Spinal cord (tissue), 10 donors: Measurements from ENCODE around the gene TMEM258. TPM values are rescaled to one million over a fixed set of nuclear protein-coding genes. Genes with fewer than 3 reads are reported as not detected.

Experiments
- DNase-seq, 6 donors: peaks; one replicate each; pipeline versions ENCODE4 v3.0.0 to v3.0.0-alpha.2; 2013 to 2015; ENCODE audit warnings: low spot score in 6 of 6, low read depth in 4 of 6
- H3K27ac ChIP-seq: one replicate; pipeline ENCODE4 v1.5.1; 2013; ENCODE audit warnings: low read depth, low read length, control low read depth
- H3K27me3 ChIP-seq: one replicate; pipeline ENCODE4 v1.6.1; 2013; ENCODE audit warnings: low read length; ENCODE audit not compliant: control insufficient read depth, insufficient read depth
- H3K36me3 ChIP-seq: one replicate; pipeline ENCODE4 v1.6.1; 2013; ENCODE audit warnings: low read length; ENCODE audit not compliant: control insufficient read depth, insufficient read depth
- H3K4me1 ChIP-seq: one replicate; pipeline ENCODE4 v1.6.1; 2013; ENCODE audit warnings: low read length; ENCODE audit not compliant: control insufficient read depth, insufficient read depth
- H3K4me3 ChIP-seq: one replicate; pipeline ENCODE4 v1.5.1; 2013; ENCODE audit warnings: low read depth, low read length, control low read depth
- H3K9me3 ChIP-seq: one replicate; pipeline ENCODE4 v1.6.1; 2013; ENCODE audit warnings: low read length; ENCODE audit not compliant: control insufficient read depth, insufficient read depth
- WGBS: methylation state at CpG from one replicate; pipeline ENCODE4 v1.1.5; 2013; ENCODE audit warnings: missing lambda C conversion rate; ENCODE audit not compliant: insufficient coverage; 5-methylcytosine and 5-hydroxymethylcytosine counted together
- polyA plus RNA-seq, 2 donors: library from polyadenylated mRNA; unstranded; fragments of 120-200 nt; gene quantifications; one replicate each; pipeline ENCODE4 v1.2.1, GENCODE V29; 2013; ENCODE audit not compliant: insufficient read length in 2 of 2
- total RNA-seq, 2 donors: library from RNA; depleted of rRNA in 1 of 2; stranded (reverse); fragments of 120-200 nt in 1 of 2; fragments of >200 nt in 1 of 2; gene quantifications; one replicate each; pipeline versions ENCODE4 v1.2.3 to v1.2.4, GENCODE V29; 2013 to 2014
- donor health status: healthy.

The TMEM258 gene
- total and polyA plus RNA-seq, 4 donors, result 102 to 181 (median 157) TPM

DNA sequence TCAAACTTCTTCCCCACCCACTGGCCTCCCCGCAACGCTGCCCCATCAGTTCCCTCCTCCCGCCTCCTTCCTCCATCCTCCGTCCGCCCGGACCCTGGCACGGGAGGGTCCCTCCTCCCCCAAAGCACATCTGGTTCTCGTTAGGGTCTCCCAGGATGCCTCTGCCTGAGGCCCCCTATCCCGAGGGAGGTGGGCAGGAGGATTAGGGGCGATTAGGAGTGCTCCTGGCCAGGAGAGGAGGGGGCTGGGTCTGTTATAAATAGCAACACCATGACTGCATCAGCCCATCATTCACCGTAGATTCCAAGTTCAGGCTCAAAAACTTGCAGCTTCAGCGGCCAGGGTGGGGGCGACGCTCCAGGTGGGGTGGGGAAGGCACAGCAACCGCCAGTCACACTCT is 29.6 kb downstream of the TMEM258 start:
- H3K4me1 ChIP-seq, result peaks cover 33% of the 10 kb centered on the region
- no peak for DNase-seq
- H3K36me3 ChIP-seq, result peaks cover 18% of the 10 kb centered on the region
- H3K27me3 ChIP-seq, result no peaks in the 10 kb centered on the region
- no peak overlapping the region for H3K4me3 ChIP-seq
- H3K27ac ChIP-seq, result no peak overlapping the region
- WGBS, result 67% methylated on average over 5 of the region's 15 CpGs
- H3K9me3 ChIP-seq, result no peaks in the 10 kb centered on the region

DNA sequence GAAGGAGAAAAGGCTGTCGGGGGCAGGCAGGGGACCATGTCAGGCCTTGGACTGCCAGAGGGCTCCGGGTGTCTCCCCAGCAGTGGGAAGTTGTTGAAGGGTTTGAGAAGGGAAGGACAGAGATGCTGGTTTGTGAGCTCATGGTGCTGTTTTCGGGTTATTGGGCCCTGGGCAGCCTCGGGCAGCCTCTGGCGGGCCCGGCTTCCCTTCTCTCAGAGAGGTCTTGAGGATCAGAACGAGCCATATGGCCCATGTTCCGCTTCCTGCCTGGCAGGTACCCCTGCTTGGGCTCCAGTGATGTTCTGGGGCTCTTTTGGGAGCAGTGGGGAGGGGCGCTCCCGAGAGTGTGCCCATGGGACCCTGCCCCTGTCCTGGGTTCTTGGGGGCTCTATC is 30.2 kb downstream of the TMEM258 start:
- DNase-seq, result no peak
- 88% methylated on average over 8 of the region's 10 CpGs for WGBS
- Histone ChIP-seq H3K9me3 (no peaks in the 10 kb centered on the region), H3K4me1 (peaks cover 33% of the 10 kb centered on the region), H3K27me3 (no peaks in the 10 kb centered on the region), H3K4me3 (no peak overlapping the region), H3K36me3 (peaks cover 18% of the 10 kb centered on the region), H3K27ac (no peak overlapping the region)

DNA sequence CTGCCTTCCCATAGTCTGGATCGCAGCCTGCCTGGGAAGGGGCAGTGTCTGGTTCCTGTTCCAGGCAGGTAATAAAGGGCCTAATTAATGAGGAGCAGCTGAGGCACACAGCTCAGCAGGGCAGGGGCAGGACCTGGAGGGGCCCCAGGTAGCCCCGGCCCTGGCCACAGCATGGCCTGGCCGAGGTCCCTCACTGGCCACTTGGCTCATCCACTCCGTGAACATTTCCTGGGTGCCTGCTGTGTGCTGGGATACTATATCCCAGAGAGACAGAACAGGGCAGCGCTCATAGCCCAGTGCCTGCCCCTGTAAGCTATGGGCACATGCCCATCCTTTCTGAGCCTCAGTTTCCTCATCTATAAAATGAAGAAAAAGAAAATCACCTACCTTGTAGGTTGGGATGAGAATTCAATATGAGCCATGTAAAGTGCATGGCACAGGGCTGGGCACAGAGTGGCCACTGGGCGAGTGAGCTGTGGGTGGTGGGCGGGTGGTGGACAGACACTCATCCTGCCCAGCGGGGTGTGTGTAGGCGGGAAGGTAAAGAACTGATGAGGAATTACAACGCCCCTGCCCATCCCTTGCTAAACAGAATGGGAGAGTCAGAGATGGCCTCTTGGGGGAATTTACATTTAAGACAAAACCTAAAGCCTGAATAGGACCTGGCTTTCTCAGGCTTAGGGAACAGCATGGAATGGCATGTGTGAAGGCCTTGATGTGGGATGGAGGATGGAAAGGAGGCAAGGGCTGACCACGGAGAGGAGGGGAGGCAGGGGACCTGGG is 30.8 kb downstream of the TMEM258 start:
- Histone ChIP-seq H3K36me3 (peaks cover 18% of the 10 kb centered on the region), H3K9me3 (no peaks in the 10 kb centered on the region), H3K27ac (no peak overlapping the region), H3K4me1 (peaks cover 39% of the 10 kb centered on the region), H3K4me3 (no peak overlapping the region), H3K27me3 (no peaks in the 10 kb centered on the region)
- DNase-seq, result no peak
- 62% methylated on average over 8 of the region's 11 CpGs for WGBS

DNA sequence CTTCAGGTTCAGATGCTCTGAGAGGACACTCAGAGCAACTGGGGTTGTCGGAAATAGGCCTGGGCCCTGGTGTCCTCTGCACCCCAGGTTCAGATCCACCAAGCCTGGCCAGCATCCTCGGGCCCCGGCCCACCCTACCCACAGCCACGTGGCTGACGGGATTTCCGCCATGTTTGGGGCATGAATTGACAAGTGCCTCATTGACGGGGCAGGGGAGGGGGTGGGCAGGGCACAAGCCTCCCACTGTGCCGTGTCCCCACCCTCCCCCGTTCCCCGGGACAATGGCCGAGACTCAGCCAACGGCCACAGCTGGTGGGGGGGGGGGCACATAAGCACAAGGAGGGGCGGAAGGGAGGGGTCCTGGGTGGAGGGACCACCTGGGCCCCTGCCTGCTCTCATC is 31.5 kb downstream of the TMEM258 start:
- no peaks in the 10 kb centered on the region for H3K27me3 ChIP-seq
- H3K36me3 ChIP-seq, result peaks cover 12% of the 10 kb centered on the region
- DNase-seq, result peak in 2 of 6 donors; percentile 22 to 68
- H3K4me3 ChIP-seq, result no peak overlapping the region
- H3K27ac ChIP-seq, result no peak overlapping the region
- H3K9me3 ChIP-seq, result no peaks in the 10 kb centered on the region
- H3K4me1 ChIP-seq, result peaks cover 41% of the 10 kb centered on the region
- whole genome bisulfite sequencing, result 53% methylated on average over 5 of the region's 13 CpGs

DNA sequence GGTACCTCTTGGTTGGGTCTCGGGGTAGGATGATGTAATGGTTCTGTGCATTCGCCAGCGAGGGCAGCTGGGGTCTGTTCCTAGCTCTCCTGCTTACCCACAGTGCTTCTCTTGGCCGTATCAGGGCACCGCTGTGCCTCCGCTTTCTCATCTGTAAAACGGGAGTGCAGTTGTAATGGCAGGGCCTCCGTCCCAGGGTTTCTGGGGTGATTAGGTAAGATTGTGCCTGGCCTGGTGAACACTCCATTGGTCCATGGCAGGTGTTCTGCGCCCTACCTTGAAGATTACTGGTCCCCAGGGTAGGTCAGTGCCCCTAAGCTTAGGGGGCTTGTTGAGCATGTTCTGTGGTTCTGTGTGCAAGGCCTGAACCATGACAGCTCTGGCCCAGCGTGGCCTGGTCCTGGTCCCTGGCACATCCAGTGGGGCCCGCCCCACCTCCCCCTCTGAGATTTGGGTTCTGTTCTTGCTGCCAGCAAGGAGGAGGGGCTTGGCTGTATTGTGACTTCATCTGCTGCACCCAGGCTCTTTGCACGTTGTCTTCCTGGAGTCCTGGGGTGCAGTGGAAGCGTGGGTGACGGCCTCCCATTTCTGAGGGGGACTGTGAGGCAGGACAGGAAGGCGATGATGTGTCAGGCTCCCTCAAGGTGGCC is 35.1 kb downstream of the TMEM258 start:
- Histone ChIP-seq H3K9me3 (no peaks in the 10 kb centered on the region), H3K4me1 (peaks cover 55% of the 10 kb centered on the region), H3K27ac (no peak overlapping the region), H3K27me3 (peaks cover 11% of the 10 kb centered on the region), H3K4me3 (no peak overlapping the region), H3K36me3 (peaks cover 6% of the 10 kb centered on the region)
- DNase-seq, result no peak
- 85% methylated on average over 15 of the region's 15 CpGs for WGBS

DNA sequence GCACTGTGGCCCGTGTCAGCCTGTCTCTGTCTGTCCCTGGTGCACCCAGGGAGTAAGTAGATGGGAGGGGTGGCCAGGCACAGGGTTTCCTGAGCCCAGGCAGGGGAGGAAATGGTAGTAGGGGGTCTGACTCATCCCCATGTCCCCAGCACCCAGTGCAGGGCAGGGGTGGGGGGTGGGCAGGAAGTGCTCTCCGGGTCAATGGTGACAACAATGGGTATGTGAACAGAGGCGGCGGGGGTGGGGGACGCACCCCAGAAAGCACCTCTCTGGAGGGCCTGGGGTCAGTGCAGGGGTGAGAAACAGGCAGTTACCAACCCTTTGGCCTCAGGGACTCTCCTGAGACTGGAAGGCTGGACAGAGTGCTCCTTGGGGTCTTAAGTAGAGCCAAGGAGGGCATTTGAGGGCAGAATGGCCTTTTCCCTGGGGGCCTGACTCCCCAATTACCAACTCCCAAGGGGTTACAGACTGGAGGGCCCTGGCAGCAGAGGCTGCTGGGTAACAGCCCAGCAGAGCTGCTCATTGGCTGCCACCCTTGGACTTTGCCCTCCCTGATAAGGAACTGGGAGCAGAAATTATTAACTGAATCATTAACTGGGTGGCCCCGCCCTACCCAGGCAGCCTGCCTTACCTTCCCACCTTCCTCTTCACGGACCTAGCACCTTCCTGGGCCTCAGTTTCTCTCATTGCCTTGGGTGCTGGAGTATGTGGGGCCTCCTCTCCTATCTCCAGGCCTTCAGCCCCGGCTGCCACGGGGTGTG is 35.8 kb downstream of the TMEM258 start:
- Histone ChIP-seq H3K4me1 (peaks cover 52% of the 10 kb centered on the region), H3K36me3 (peaks cover 6% of the 10 kb centered on the region), H3K27ac (no peak overlapping the region), H3K27me3 (peaks cover 17% of the 10 kb centered on the region), H3K9me3 (no peaks in the 10 kb centered on the region), H3K4me3 (no peak overlapping the region)
- DNase-seq, result no peak
- WGBS, result 66% methylated on average over 6 of the region's 9 CpGs

DNA sequence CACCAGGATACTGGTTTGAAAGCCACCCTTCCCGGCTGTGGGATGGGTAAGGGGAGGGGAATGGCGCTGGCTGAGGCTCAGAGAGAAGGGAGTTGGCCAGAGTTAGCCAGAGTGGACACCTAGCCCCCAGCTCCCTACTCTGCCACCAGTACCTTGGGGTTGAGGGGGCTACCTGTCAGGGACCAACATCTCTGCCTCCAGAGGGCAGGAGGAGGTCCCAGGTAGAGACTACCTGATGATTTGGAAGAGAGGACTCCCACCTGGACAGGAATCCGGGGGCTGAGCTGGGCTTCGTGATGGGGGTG is 36.3 kb downstream of the TMEM258 start:
- Histone ChIP-seq H3K4me3 (no peak overlapping the region), H3K27ac (no peak overlapping the region)
- WGBS, result 74% methylated on average over 2 of the region's 4 CpGs

DNA sequence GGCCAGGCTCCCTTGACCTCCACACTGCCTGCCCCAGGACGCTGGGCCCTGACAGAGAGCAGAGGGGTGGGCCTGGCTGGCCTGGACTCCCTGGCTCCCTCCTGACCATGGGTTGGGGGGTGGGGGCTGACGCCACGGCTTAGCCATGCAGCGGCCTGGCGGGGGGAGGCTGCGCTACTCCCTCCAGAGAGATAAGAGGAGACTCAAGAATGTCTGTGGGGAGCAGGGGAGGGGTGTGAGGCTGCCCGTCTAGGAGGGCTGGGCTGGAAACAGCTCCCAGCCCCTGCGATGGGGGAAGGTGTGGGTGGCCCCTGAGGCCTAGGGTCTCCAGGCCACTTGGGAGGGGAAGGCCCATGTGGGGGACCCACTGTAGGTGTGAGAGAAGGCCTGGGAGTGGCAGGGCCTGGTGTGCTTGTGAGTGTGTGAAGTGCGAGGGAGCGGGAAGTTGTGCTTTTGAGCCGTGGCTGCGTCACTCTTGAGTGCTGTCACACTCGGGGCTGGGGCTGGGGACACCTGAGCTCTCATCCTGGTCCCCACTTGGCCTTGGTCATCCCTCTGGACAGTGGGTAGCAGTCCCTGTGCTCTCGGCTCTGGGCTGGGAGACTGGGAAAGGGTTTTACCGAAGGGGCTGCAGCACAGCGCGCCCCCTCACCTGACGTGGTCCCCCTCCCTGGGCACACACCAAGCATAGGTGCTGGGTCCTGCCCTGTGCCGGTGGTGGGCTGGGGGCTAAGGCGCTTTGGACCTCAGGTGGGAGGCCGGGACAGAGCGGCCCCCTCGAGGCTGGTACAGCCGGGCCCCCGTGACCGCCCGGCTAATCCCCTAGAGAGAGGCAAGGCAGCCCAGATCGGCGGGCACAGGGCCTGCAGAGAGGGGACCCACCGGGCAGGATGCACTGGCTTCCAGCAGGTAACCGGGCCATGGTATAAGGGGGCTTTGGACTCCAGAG is 37.6 kb downstream of the TMEM258 start:
- Histone ChIP-seq H3K27me3 (peaks cover 22% of the 10 kb centered on the region), H3K9me3 (no peaks in the 10 kb centered on the region), H3K36me3 (peaks cover 6% of the 10 kb centered on the region), H3K4me3 (no peak overlapping the region), H3K4me1 (peaks cover 41% of the 10 kb centered on the region), H3K27ac (no peak overlapping the region)
- DNase-seq, result no peak
- WGBS, result 81% methylated on average over 30 of the region's 31 CpGs

More for the DNA sequence above, 36.3 kb downstream of the TMEM258 start:
- peaks cover 22% of the 10 kb centered on the region for H3K27me3 ChIP-seq
- peaks cover 46% of the 10 kb centered on the region for H3K4me1 ChIP-seq
- H3K9me3 ChIP-seq, result no peaks in the 10 kb centered on the region
- H3K36me3 ChIP-seq, result peaks cover 6% of the 10 kb centered on the region
- DNase-seq, result no peak

DNA sequence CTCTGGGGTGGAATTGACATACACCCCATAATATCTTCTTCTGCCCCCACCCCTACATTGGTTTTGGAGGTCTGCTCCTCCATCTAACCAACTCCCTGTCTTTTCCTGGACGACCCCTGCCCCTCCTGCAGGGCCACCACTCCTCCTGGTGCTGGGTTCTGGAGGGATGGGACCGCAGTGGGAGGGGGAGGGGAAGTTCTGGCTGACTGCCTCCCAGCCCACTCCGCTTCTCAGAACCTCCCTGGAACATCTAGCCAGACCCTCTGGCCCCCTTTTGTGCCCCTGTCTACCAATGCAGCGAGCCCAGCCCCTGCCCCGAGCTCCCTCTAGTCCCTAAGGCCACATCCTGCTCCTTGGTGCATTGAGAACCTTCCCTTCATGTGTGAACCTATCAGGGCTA is 38.7 kb downstream of the TMEM258 start:
- Histone ChIP-seq H3K36me3 (peaks cover 6% of the 10 kb centered on the region), H3K27me3 (peaks cover 22% of the 10 kb centered on the region), H3K4me3 (peak overlapping the region; percentile 16), H3K9me3 (no peaks in the 10 kb centered on the region), H3K4me1 (peaks cover 51% of the 10 kb centered on the region), H3K27ac (no peak overlapping the region)
- no peak for DNase-seq
- 98% methylated on average over 3 of the region's 5 CpGs for WGBS
